SK-N-SH treated with all-trans-retinoic acid at 6 μM for 48 hours (cell line): ENCODE results near the gene PREPL.

Experiments
- ATAC-seq: fragments of 200-7000 bp; cut with Tn5 transposase; 3 replicates; pipeline ENCODE4 v1.9.1; 2020; ENCODE audit warnings: mild to moderate bottlenecking, moderate library complexity
- ARNTL ChIP-seq: fragments of 450-650 bp; formaldehyde crosslinking; IDR thresholded peaks from 2 replicates; pipeline ENCODE4 v1.5.0; 2020; ENCODE audit warnings: low read depth, mild to moderate bottlenecking, moderate library complexity, borderline replicate concordance
- BACH2 ChIP-seq: fragments of 250-450 bp; sonication (Bioruptor Pico); IDR thresholded peaks from 2 replicates; pipeline ENCODE4 v1.9.0; 2021; ENCODE audit warnings: mild to moderate bottlenecking, borderline replicate concordance
- CSDC2 ChIP-seq: fragments of 250-450 bp; sonication (Bioruptor Pico); IDR thresholded peaks from 2 replicates; pipeline ENCODE4 v1.5.0; 2020; ENCODE audit warnings: mild to moderate bottlenecking, moderate library complexity
- CSRNP3 ChIP-seq: fragments of 250-450 bp; sonication (Bioruptor Pico); IDR thresholded peaks from 2 replicates; pipeline ENCODE4 v1.5.1; 2021; ENCODE audit warnings: mild to moderate bottlenecking, moderate library complexity
- ESRRG ChIP-seq: fragments of 250-450 bp; sonication (Bioruptor Pico); IDR thresholded peaks from 2 replicates; pipeline ENCODE4 v1.6.1; 2021; ENCODE audit warnings: mild to moderate bottlenecking
- GLIS3 ChIP-seq: fragments of 250-450 bp; sonication (Bioruptor Pico); IDR thresholded peaks from 2 replicates; pipeline ENCODE4 v1.5.0; 2020; ENCODE audit warnings: mild to moderate bottlenecking, moderate library complexity
- ISL1 ChIP-seq: fragments of 250-450 bp; sonication (Bioruptor Pico); IDR thresholded peaks from 2 replicates; pipeline ENCODE4 v2.1.2; 2022; ENCODE audit warnings: mild to moderate bottlenecking, moderate library complexity
- OSR1 ChIP-seq: fragments of 250-450 bp; sonication (Bioruptor Pico); IDR thresholded peaks from 2 replicates; pipeline ENCODE4 v1.8.0; 2022; ENCODE audit warnings: moderate library complexity, mild to moderate bottlenecking, inconsistent platforms
- PPARA ChIP-seq: fragments of 250-450 bp; sonication (Bioruptor Pico); IDR thresholded peaks from 2 replicates; pipeline ENCODE4 v1.5.0; 2020; ENCODE audit warnings: mild to moderate bottlenecking, borderline replicate concordance
- RARB ChIP-seq: fragments of 250-450 bp; sonication (Bioruptor Pico); IDR thresholded peaks from 2 replicates; pipeline ENCODE4 v1.8.0; 2021; ENCODE audit warnings: mild to moderate bottlenecking, moderate library complexity
- SNAI2 ChIP-seq: fragments of 250-450 bp; sonication (Bioruptor Pico); IDR thresholded peaks from 2 replicates; pipeline ENCODE4 v1.5.0; 2020; ENCODE audit warnings: mild to moderate bottlenecking, moderate library complexity
- TCF4 ChIP-seq: fragments of 250-450 bp; sonication (Bioruptor Pico); IDR thresholded peaks from 2 replicates; pipeline ENCODE4 v1.8.0; 2021; ENCODE audit warnings: mild to moderate bottlenecking, moderate library complexity, borderline replicate concordance
- TOX ChIP-seq: fragments of 250-450 bp; sonication (Bioruptor Pico); IDR thresholded peaks from 2 replicates; pipeline ENCODE4 v1.8.0; 2021; ENCODE audit warnings: mild to moderate bottlenecking, moderate library complexity, borderline replicate concordance
- TSHZ2 ChIP-seq: fragments of 250-450 bp; sonication (Bioruptor Pico); IDR thresholded peaks from 2 replicates; pipeline ENCODE4 v1.5.0; 2020; ENCODE audit warnings: mild to moderate bottlenecking, moderate library complexity
- ZFP3 ChIP-seq: fragments of 250-450 bp; sonication (Bioruptor Pico); IDR thresholded peaks from 2 replicates; pipeline ENCODE4 v1.5.0; 2020; ENCODE audit warnings: mild to moderate bottlenecking, moderate library complexity
- ZFP30 ChIP-seq: fragments of 450-650 bp; formaldehyde crosslinking; IDR thresholded peaks from 2 replicates; pipeline ENCODE4 v1.5.0; 2022; ENCODE audit warnings: mild to moderate bottlenecking, moderate library complexity
- ZNF565 ChIP-seq: fragments of 450-650 bp; formaldehyde crosslinking; conservative IDR thresholded peaks from 2 replicates; pipeline ENCODE4 v1.5.0; 2020; ENCODE audit warnings: low read depth, mild to moderate bottlenecking, moderate library complexity
- ZNF70 ChIP-seq: fragments of 450-650 bp; formaldehyde crosslinking; IDR thresholded peaks from 2 replicates; pipeline ENCODE4 v1.5.0; 2020; ENCODE audit warnings: mild to moderate bottlenecking, moderate library complexity
- ZNF8 ChIP-seq: fragments of 450-650 bp; formaldehyde crosslinking; IDR thresholded peaks from 2 replicates; pipeline ENCODE4 v1.5.0; 2020; ENCODE audit warnings: mild to moderate bottlenecking, moderate library complexity
- TF ChIP-seq, protein P1 (sequence below): fragments of 250-450 bp; sonication (Bioruptor Pico); IDR thresholded peaks from 2 replicates; pipeline ENCODE4 v1.8.0; 2020; ENCODE audit warnings: mild to moderate bottlenecking, moderate library complexity, borderline replicate concordance
- TF ChIP-seq, protein P2 (sequence below): fragments of 250-450 bp; sonication (Bioruptor Pico); IDR thresholded peaks from 2 replicates; pipeline ENCODE4 v1.5.1; 2020; ENCODE audit warnings: low read depth, mild to moderate bottlenecking, moderate library complexity

Gene PREPL

DNA sequence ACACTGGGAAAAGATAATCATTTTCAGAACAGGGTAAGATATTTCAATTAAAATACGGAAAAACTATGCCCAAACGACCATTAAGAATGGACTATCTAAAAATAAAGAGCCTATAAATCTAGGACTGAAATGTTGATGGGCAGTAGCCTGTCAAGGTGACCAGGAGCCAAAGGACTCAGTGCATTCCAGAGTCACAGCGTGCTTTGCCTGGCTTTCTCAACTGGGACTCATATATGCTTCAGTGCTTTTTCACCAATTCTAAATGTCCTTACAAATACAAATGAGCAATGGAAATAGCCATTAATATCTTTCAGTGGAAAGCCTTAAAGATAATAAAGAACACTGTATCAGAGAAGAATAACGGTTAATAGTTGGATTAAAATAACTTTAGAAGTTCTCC, 35.4 kb downstream of the PREPL start:
- TF ChIP-seq ZFP3 (no peak), ZFP30 (no peak), ISL1 (CRISPR knock-in tag) (no peak), ARNTL (CRISPR knock-in tag) (no peak), ESRRG (CRISPR knock-in tag) (no peak)
- no peak for ATAC-seq

DNA sequence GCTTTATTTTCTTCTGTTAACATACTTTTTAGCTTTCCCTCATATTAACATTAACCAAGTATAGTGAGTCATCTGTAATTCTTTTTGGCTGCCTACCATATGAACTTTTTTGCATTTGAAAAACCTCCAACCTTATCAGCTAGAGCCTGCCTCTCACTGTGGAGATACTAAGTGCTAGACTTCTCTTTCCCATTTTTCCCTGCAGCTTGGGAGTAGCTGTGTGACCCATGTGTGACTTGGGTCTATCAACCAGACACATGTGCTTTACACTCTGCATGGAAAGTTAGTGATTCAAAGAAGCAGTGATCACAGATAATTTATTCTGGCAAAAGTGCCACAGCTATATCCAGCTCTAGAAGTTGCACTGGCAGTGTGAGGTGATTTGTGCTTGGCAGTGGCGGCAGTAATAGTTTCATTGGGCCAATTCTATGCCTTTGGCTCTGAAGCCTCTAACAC, 36.3 kb downstream of the PREPL start:
- ATAC-seq: peak; percentile 87
- TF ChIP-seq, protein P1, sequence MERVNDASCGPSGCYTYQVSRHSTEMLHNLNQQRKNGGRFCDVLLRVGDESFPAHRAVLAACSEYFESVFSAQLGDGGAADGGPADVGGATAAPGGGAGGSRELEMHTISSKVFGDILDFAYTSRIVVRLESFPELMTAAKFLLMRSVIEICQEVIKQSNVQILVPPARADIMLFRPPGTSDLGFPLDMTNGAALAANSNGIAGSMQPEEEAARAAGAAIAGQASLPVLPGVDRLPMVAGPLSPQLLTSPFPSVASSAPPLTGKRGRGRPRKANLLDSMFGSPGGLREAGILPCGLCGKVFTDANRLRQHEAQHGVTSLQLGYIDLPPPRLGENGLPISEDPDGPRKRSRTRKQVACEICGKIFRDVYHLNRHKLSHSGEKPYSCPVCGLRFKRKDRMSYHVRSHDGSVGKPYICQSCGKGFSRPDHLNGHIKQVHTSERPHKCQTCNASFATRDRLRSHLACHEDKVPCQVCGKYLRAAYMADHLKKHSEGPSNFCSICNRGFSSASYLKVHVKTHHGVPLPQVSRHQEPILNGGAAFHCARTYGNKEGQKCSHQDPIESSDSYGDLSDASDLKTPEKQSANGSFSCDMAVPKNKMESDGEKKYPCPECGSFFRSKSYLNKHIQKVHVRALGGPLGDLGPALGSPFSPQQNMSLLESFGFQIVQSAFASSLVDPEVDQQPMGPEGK (CRISPR knock-in tag): no peak
- TF ChIP-seq PPARA: no peak
- TF ChIP-seq ZNF8 (CRISPR knock-in tag): no peak
- no peak for TF ChIP-seq OSR1
- no peak for TF ChIP-seq GLIS3
- TF ChIP-seq CSDC2 (CRISPR knock-in tag): no peak
- no peak for TF ChIP-seq CSRNP3 (CRISPR knock-in tag)
- TF ChIP-seq ISL1 (CRISPR knock-in tag): peak; percentile 69
- no peak for TF ChIP-seq ZNF565
- TF ChIP-seq TOX: no peak
- TF ChIP-seq ZFP3: peak; percentile 100
- TF ChIP-seq RARB (CRISPR knock-in tag): no peak

- no peak for ATAC-seq
These were observed 39.9 kb downstream of the PREPL start for GRCh38 chr2:44321360-44321759.

More at GRCh38 chr2:44321360-44321759, 39.9 kb downstream of the PREPL start:
- TF ChIP-seq ISL1 (CRISPR knock-in tag): no peak
- TF ChIP-seq ZFP30: no peak
- TF ChIP-seq RARB (CRISPR knock-in tag): no peak
- no peak for TF ChIP-seq TSHZ2 (CRISPR knock-in tag)
- no peak for TF ChIP-seq SNAI2
- no peak for TF ChIP-seq CSRNP3 (CRISPR knock-in tag)
- TF ChIP-seq, protein P2, sequence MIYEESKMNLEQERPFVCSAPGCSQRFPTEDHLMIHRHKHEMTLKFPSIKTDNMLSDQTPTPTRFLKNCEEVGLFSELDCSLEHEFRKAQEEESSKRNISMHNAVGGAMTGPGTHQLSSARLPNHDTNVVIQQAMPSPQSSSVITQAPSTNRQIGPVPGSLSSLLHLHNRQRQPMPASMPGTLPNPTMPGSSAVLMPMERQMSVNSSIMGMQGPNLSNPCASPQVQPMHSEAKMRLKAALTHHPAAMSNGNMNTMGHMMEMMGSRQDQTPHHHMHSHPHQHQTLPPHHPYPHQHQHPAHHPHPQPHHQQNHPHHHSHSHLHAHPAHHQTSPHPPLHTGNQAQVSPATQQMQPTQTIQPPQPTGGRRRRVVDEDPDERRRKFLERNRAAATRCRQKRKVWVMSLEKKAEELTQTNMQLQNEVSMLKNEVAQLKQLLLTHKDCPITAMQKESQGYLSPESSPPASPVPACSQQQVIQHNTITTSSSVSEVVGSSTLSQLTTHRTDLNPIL (CRISPR knock-in tag): no peak
- no peak for TF ChIP-seq BACH2 (CRISPR knock-in tag)
- no peak for TF ChIP-seq TCF4
- TF ChIP-seq ZNF70 (CRISPR knock-in tag): no peak
- no peak for TF ChIP-seq PPARA
- TF ChIP-seq ZNF8 (CRISPR knock-in tag): no peak
